HK-2 (cell line): Measurements from ENCODE around the gene VEGFC.

ENCODE experiments used
- DNase-seq: peaks from one replicate; pipeline ENCODE4 v3.0.0-alpha.2; 2018; ENCODE audit not compliant: unreplicated experiment

The VEGFC gene

DNA sequence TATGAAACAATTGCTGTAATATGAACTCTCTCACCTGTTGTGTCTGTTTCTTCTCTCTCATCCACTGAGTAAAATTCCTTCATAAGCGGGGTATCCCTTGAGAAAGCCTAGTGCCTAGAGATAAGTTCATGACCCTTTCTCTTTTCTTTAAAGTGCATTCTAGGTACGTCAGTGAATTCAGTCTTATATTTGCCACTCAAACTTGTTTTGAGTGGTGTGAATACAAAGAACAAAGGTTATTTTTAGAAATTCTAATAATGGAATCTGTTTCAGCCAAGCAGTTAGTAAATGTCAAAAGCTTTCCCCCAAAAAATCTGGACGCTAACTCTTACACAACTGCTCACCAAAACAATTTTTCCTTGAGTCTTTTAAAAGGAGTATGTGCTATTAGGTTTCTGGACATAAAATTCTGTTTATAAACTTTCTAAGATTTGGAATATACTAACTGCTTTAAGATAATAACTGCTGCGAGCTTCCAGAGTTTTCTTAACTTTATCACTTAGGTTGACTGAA lies 112.0 kb downstream of the VEGFC start:
- DNase-seq: no peak

DNA sequence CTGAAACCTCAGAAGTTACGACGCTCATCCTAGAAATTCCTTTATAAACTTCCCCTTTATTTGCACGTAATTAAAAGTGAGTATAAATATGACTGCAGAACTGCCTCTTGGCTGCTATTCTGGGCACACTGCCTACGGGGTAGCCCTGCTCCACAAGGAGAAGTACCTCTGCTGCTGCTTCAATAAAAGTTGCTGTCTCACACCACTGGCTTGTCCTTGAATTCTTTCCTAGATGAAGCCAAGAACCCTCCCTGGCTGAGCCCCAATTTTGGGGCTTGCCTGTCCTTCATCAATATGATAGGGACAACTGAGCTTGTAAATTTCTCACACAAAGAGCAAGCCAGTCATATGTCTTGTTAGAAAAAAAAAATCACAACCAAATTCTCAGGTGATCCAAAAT lies 115.8 kb downstream of the VEGFC start:
- DNase-seq: no peak

DNA sequence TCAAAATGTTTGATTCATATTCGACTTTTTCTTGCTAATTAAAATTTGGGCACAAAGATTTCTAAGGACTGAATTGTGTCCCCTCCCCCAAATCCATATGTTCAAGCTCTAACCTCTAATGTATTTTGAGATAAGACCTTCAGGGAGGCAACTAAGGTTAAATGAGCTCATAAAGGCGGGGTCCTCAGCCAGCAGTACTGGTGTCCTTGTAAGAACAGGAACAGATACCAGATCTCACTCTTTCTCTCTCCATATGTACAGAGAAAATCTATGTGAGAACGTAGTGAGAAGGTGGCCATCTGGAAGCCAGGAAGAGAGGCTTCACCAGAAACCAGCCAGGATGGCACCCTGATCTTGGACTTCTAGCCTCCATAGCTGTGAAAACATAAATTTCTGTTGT lies 116.9 kb downstream of the VEGFC start:
- no peak for DNase-seq

DNA sequence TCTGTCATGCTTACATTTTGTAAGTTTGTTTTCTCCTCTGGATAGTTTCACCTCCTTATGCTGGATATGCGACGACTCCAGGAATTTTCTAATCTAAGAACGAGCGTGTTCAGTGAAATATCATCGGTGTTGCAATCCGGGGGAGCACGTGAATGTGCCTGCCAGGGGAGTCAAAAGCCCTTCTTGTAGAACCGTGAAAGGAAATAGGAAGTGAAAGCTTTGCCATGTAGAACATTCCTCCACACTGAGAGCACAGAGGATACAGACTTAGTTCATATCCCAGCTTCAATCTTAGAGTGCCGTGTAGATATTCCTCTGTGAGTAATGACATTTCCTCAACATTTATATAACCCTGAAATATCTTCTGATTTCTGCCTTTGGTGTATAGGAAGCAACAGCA lies 121.2 kb downstream of the VEGFC start:
- no peak for DNase-seq

DNA sequence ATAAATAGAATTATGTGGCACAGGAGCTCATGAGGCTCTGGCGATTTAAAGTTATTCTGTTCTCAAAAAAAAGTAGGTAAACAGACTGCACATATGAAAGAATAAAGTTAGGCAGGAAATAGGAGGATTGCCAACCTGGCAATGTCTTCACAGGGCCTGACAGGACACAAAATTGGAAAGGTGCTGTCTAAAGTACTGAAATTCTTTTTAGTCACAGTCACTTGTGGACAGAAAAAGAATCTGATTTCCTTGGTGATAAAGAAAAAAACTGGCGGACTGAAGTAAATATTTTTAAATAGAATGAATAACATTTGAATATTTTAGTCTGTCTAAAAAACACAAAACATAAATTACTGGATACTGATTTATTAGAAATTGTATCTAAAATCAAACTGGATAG lies 124.4 kb downstream of the VEGFC start:
- DNase-seq: no peak

DNA sequence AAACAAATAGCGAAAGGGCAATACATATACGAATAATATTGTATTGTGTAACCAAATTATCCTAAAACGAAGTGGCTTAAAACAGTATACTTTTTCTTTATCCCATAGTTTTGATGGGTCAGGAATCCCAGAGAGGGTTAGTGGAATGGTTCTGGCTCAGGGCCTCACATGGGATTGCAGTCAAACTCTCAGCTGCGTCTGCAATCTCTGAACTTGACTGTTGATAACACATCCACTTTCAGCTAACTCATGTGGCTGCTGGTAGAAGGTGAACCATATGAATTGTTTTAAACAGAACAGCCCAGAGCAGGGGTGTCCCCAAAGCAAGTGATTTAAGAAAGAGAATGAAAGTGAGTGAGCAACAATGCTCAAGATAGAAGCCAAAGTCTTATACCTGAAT lies 127.8 kb downstream of the VEGFC start:
- DNase-seq: no peak

DNA sequence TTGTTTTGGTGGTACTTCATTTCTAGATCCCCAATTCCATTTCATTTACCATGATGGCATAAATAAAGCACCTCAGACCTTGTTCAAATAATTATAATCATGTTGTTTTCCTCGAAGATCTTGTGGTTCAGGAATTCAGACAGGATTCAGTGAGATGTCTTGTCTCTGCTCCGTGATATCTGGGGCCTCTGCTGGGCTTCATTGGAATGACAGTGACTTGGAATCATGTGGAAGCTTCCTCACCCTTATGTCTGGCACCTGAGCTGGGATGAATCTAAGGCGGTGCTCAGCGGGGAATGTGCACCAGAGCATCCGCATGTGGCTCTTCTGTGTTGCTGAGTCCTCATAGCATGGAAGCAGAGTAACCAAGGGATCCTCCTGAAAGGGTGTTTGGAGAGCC lies 132.2 kb downstream of the VEGFC start:
- DNase-seq: no peak

DNA sequence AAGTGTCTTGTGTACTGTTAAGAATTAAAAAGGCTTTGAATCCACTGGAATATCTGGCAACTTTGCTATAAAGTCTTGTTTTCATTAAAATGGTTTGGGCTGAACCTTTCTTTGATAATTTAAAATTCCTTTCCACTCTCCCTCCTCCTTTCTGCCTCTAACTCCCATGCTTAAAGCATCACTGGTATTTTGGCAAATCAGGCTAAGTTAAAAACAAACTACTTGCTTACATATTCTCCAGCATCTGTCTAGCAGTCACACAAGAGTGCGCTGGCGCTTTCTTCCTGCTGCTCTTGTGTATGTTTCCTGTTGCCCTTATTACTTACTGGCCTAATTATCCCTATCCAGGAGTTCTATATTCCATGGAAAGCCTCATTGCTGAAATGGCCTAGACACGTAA lies 136.6 kb downstream of the VEGFC start:
- no peak for DNase-seq

DNA sequence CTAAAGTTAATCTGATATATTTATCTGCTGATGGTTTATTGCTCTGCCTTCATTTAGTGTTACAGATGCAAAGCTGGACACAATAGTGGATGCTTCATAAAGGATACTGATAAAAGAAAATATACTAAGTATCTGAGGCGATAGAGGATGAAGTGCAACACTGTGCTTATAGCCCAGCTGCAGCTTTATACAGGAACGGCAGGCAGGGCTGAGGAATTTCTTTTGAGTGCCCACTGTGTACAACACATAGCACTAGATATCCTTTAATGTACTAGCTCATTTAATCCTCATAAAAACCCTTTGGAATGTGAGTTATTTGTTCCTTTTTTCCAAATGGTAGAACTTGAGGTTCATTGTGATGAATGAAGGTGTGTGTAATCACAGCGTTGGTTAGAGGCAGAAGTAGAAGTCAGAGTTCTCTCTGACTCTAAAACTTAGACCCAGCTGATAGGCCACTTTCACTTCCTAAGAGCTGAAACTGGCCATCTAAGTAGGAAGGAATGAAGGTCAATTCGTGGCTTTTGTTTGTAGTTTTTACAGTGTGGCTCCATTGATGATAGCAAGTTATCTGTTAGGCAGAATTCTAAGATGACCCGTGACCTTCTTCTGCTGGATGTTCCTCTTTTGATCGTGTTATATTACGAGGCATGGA lies 138.0 kb downstream of the VEGFC start:
- no peak for DNase-seq

DNA sequence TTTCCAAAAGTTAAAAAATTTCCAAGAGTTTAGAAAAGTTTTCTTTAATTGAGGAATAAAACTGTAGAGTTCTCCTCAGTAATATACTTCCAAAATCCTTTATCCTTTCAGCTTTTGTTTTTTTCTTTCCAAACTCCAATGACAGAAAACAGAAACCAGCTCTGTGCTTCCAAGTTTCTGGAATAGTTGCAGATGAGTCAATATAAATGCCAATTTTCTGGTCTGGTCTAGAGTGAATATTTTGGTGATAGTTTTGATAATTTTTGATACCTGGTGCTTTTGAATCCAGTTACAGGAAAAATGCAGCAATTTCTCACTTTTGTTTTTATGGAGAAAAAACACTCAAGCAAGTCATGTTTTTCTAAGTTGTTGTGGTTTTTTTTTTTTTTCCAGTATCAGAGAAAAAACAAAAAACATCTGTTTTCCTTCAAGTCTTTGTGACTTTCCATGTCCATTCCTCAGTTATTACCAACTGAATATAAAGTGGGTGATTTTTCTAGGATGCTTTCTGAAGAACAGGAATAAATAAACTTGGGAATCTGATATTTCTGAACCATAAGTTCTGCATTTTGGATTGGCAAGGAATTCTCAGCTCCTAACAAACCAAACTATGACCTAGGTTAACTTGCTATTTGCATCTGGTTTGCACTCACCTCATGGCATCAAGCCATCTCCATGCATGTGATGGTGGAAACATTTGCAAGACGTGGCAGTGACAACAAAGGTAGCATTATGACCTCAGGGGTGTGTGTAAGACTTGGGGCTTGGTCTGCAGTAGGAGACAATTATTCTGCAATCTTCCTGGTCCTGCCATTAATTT lies 139.1 kb downstream of the VEGFC start:
- no peak for DNase-seq

DNA sequence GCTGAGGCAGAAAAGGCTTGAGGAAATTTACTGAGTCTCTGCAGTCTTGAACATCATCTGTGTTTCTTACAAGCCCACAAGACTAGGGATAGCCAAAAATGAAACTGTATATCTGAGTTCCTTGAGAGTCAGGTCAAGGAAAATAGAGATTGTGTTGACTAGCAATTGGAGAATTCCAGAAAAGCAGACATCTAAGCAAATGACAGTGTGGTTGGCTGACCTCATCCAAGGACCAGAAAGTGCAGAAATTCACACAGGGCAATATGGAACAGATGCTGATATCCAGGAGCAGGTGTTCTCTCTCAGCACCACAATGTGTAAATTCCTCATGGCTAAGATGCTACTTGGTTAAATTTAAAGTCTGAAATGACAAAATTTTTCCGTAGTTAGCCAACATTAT lies 146.4 kb downstream of the VEGFC start:
- no peak for DNase-seq

DNA sequence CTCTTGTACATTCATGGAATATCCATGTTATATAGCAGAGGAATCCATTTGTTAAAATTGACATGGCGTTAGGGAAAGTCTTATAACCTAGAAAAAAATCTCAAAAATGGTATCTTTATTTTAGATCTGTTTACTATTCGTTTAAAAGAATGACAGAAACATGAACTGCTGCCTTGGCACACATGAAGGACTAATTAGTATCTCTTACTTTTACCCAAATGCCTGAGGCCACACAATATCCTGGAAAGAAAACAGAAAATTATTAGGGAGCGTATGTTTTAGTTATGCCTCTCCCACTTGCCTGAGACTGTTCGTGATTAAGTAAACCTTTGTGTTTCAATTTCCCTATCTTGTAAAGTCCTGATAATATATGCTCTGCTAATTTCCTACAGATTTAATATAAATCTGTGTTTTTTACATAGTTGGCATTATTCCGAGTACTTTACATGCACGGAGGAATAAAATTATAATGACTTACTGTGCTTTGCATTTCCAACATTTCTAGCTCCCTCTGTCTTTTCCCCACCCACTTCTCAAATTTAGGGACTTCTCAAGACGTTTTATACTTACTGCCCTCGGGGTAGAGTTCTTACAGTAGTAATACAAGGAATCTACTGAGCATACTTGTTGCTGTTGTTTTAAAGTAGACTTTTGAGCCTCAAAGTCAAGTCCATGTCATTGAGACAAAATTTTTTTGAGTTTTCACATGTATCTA lies 147.3 kb downstream of the VEGFC start:
- no peak for DNase-seq

DNA sequence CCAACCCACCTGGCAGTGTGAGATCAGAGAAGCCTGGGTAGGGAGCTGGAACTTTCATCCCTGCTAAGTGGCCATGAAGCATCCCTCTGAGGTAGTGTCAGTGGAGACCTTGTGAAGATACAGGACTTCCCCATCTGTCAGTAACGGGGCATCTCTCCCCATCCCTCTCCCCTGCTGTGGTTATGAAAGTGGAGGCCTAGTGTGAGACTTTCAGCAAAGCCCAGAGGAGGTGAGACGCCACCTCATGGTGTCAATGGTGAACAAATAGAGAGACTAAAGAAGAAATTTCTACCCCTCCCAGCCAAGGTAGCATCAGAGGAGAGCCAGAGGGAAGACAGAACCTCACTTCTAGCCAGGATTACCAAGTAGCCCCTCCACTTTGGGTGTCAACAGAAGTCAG lies 150.2 kb downstream of the VEGFC start:
- DNase-seq: no peak

DNA sequence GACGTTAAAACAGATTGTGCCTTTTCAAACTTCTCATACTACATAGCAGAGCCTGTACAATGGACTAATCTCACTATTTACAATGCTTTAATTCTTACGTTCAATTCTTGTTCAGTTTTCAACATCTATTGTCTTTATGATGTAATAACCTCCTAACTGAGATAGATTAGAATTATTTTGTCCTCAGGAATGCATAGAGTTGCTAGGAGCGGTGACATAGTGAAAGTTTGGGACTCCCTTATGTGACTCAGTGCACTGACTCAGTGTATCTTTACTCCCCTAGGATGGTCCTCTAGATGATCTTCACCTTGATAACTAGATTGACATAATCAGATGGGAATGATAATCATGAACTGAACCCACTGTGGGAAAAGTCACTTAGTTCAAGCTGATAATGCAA lies 151.5 kb downstream of the VEGFC start:
- no peak for DNase-seq

DNA sequence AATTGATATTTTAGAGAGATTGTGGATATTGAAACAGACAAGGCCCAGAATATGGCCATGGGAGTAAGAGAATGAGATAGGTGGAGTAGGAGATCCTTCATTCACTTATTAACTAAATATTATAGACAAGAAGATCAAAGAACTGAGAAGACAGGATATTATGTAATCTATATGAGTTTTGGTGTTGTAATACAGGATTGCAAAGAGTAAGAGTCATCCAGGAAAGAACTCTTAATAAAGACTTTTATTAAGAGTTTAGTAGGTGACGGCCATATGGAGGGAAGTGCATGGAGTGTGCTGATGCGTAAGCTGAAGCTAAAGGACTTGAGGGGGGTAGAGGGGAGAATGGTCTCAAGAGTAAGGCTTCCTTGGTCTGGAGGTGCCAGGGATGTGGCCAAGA lies 153.7 kb downstream of the VEGFC start:
- no peak for DNase-seq

DNA sequence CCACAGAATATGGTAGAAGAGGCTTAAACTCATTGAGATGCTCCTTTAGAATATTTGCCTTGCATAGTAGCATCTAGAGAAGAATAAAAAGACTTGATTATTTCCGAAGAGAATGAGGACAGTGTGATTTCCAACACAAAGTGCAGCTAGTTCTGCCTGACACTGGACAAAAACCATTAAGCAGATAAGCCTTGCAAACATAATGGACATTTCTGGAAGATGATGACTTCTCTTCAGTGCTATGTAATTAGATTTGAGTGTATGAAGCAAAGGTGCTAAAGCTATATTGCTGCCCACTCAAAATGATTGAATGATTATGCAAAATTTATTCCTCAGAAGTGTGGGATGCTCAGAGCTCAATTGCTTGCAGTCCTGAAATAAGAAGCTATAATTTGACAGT lies 156.4 kb downstream of the VEGFC start:
- DNase-seq: no peak

DNA sequence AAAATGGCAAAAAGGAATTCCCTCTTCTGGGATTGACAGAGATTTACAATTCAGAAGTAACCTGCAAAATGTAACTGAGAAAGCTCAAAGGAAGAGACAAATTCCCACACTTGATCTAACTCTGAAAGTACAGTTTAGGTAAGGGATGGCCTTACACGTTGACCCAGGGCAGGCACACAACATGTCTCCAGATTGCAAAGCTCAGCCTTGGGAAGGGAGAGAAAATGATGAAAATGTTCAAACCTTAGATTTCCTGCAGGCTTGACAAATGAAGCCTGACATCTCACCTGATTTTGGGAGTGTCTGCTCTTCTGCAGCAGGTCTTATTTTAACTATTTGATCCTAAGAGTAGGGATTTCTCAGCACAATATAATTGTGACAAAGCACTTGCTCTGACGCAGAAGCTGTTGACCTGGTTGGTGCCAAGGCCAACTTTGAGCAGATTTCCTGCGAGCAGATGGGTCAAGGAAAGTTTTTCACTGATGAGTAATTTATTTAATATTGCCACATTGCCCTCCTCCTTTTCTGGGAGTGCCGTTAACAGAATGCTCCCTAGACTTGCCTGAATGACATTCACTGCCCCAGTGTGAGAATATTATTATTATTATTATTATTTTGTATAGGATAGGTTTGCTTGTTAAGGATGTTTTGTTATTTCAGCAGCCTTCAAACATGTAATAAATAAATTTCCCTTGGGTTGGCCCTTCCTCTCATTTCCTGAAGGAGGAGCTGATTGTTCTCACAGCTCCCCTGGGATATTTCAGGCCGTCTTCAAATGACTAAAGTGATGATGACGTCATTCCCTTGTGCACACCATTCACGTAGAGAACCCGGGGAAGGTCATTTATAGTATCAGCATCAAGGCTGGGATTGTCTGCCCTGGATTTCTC lies 157.1 kb downstream of the VEGFC start:
- no peak for DNase-seq
